CD4-positive, alpha-beta T cell (primary cell): ENCODE measurements around the gene CSNK1G1. TPM values are rescaled to one million over a fixed set of nuclear protein-coding genes. Genes with fewer than 3 reads are reported as not detected.

ENCODE experiments used
- ATAC-seq: fragments of 200-7000 bp; cut with Tn5 transposase; one replicate; pipeline ENCODE4 v1.10.0; 2022; ENCODE audit warnings: mild to moderate bottlenecking; ENCODE audit not compliant: poor library complexity
- CTCF ChIA-PET: fragments of 350-600 bp; sonication (Branson Sonifier 250); formaldehyde crosslinking; loops from one replicate; lab custom pipeline; 2021; ENCODE audit warnings: antibody characterized with exemption, inconsistent platforms; lab: Charles Lee
- POLR2A ChIA-PET: fragments of 350-600 bp; sonication (Branson Sonifier 250); formaldehyde crosslinking; loops from one replicate; lab custom pipeline; 2021; ENCODE audit warnings: antibody characterized with exemption, inconsistent platforms; lab: Charles Lee
- DNase-seq, 14 experiments: peaks; one replicate each; pipeline ENCODE4 v3.0.0-alpha.2; 2013 to 2020; ENCODE audit warnings: mixed read lengths in 2 of 14
- H3K27ac ChIP-seq, 2 donors: one replicate each; pipeline versions ENCODE4 v1.5.1 to v1.7.0; 2013; ENCODE audit warnings: low read length in 2 of 2, low read depth in 1 of 2, mild to moderate bottlenecking in 1 of 2
- H3K27me3 ChIP-seq, 2 experiments: 1 replicate in 1 of 2; 2 replicates in 1 of 2; pipeline versions ENCODE4 v1.6.1 to v1.7.0; 2013; ENCODE audit warnings: low read length in 2 of 2, control low read depth in 1 of 2, mild to moderate bottlenecking in 1 of 2, moderate library complexity in 1 of 2; ENCODE audit not compliant: insufficient read depth in 2 of 2, control insufficient read depth in 1 of 2
- H3K36me3 ChIP-seq: one replicate; pipeline ENCODE4 v1.6.1; 2013; ENCODE audit warnings: low read length, control low read depth; ENCODE audit not compliant: insufficient read depth
- H3K4me1 ChIP-seq: one replicate; pipeline ENCODE4 v1.6.1; 2013; ENCODE audit warnings: low read length, control low read depth; ENCODE audit not compliant: insufficient read depth
- H3K4me3 ChIP-seq: one replicate; pipeline ENCODE4 v1.5.1; 2013; ENCODE audit warnings: mild to moderate bottlenecking, low read length, moderate library complexity
- H3K9me3 ChIP-seq, 2 experiments: 1 replicate in 1 of 2; 2 replicates in 1 of 2; pipeline versions ENCODE4 v1.6.1 to v1.7.0; 2013; ENCODE audit warnings: low read length in 2 of 2, mild to moderate bottlenecking in 2 of 2, control low read depth in 1 of 2, moderate library complexity in 1 of 2; ENCODE audit not compliant: control insufficient read depth in 1 of 2, insufficient read depth in 1 of 2
- H3K27ac Mint-ChIP-seq: one replicate; pipeline ENCODE4 v1.8.0; 2020; ENCODE audit warnings: mixed read lengths
- H3K27me3 Mint-ChIP-seq: one replicate; pipeline ENCODE4 v1.8.0; 2021; ENCODE audit warnings: mixed read lengths
- H3K36me3 Mint-ChIP-seq: one replicate; pipeline ENCODE4 v1.8.0; 2021; ENCODE audit warnings: low read depth, mixed read lengths
- H3K4me1 Mint-ChIP-seq: one replicate; pipeline ENCODE4 v1.8.0; 2021; ENCODE audit warnings: low read depth, mixed read lengths
- H3K4me3 Mint-ChIP-seq: one replicate; pipeline ENCODE4 v1.8.0; 2020; ENCODE audit warnings: mild to moderate bottlenecking, mixed read lengths
- H3K9me3 Mint-ChIP-seq: one replicate; pipeline ENCODE4 v1.8.0; 2020; ENCODE audit warnings: mixed read lengths
- intact Hi-C, 2 experiments: fragments of 100-400 bp; cut with DNase I in 1 of 2; cut with micrococcal nuclease in 1 of 2; formaldehyde crosslinking; loops; one replicate each; pipeline versions ENCODE4 v1.15.1 to v1.9.0; 2023 to 2025; cut with DNase I, micrococcal nuclease
- total RNA-seq, 174 experiments: library from RNA in 2 of 174; stranded (reverse) in 2 of 174; gene quantifications; one replicate each; pipeline ENCODE4 v1.2.3 and lab custom pipeline; 2021 to 2026
- TF ChIP-seq, protein P1 (sequence below): fragments of 200-600 bp; IDR thresholded peaks from one replicate; pipeline ENCODE4 v1.8.0; 2022; ENCODE audit warnings: antibody characterized with exemption, mild to moderate bottlenecking

The CSNK1G1 gene
- total RNA-seq, 2 experiments from 2014 or later, result 12.2 to 13.7 TPM

DNA sequence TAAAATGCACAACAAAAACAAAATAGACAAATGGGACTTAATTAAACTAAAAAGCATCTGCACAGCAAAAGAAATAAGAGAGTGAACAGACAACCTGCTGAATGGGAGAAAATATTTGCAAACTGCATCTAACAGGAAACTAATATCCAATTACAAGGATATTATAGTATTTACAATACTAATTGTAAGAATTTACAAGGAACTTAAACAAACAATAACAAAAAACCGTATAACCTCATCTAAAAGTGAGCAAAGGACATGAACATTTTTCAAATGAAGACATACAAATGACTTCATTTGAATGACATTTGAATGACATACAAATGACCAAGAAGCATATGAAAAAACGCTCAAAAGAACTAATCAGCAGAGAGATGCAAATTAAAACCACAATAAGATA is 66.4 kb downstream of the CSNK1G1 start:
- no peaks in the 10 kb centered on the region for H3K4me1 ChIP-seq
- no peaks in the 10 kb centered on the region for H3K27me3 Mint-ChIP-seq
- H3K27ac Mint-ChIP-seq, result no peak overlapping the region
- H3K4me3 ChIP-seq, result no peak overlapping the region
- no peaks in the 10 kb centered on the region for H3K9me3 Mint-ChIP-seq
- no peak for ATAC-seq
- H3K4me1 Mint-ChIP-seq, result peaks cover 19% of the 10 kb centered on the region
- peaks cover 6% of the 10 kb centered on the region for H3K36me3 Mint-ChIP-seq
- H3K4me3 Mint-ChIP-seq, result no peak overlapping the region
- no peaks in the 10 kb centered on the region for H3K36me3 ChIP-seq
- intact Hi-C loops, result no loop called here
- DNase-seq, result no peak
- ChIA-PET CTCF (no interaction called here), POLR2A (no interaction called here)
- H3K9me3 ChIP-seq, result no peaks in the 10 kb centered on the region
- H3K27ac ChIP-seq, result no peak overlapping the region
- H3K27me3 ChIP-seq, result no peaks in the 10 kb centered on the region
- TF ChIP-seq, protein P1, sequence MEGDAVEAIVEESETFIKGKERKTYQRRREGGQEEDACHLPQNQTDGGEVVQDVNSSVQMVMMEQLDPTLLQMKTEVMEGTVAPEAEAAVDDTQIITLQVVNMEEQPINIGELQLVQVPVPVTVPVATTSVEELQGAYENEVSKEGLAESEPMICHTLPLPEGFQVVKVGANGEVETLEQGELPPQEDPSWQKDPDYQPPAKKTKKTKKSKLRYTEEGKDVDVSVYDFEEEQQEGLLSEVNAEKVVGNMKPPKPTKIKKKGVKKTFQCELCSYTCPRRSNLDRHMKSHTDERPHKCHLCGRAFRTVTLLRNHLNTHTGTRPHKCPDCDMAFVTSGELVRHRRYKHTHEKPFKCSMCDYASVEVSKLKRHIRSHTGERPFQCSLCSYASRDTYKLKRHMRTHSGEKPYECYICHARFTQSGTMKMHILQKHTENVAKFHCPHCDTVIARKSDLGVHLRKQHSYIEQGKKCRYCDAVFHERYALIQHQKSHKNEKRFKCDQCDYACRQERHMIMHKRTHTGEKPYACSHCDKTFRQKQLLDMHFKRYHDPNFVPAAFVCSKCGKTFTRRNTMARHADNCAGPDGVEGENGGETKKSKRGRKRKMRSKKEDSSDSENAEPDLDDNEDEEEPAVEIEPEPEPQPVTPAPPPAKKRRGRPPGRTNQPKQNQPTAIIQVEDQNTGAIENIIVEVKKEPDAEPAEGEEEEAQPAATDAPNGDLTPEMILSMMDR, result no peak

DNA sequence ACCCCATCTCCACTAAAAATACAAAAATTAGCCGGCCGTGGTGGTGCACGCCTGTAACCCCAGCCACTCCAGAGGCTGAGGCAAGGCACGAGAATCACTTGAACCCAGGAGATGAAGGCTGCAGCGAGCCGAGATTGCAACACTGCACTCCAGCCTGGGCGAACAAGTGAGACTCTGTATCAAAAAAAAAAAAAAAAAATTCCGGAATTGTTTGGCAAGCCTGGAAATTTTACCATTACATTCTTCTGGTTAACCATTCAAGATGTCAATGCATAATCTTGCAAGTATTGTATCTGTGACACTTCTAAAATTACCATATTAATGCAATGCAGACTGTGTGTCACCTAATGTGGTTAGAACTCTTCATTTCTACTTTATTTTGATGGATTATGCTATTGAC is 67.0 kb downstream of the CSNK1G1 start:
- no peak overlapping the region for H3K4me3 ChIP-seq
- no peaks in the 10 kb centered on the region for H3K4me1 ChIP-seq
- no peak for ATAC-seq
- Mint-ChIP-seq H3K9me3 (no peaks in the 10 kb centered on the region), H3K27ac (no peak overlapping the region), H3K36me3 (peaks cover 6% of the 10 kb centered on the region), H3K27me3 (no peaks in the 10 kb centered on the region), H3K4me3 (no peak overlapping the region), H3K4me1 (peaks cover 19% of the 10 kb centered on the region)
- intact Hi-C loops, result no loop called here
- no peak for DNase-seq
- ChIA-PET POLR2A (interaction anchor here (0.6 kb wide), 1 partner anchor 1383 kb away, joined by 4 read pairs; no protein-coding TSS in a partner anchor), CTCF (no interaction called here)
- H3K27ac ChIP-seq, result no peak overlapping the region
- TF ChIP-seq, protein P1, result no peak
- no peaks in the 10 kb centered on the region for H3K27me3 ChIP-seq
- no peaks in the 10 kb centered on the region for H3K36me3 ChIP-seq
- no peaks in the 10 kb centered on the region for H3K9me3 ChIP-seq

DNA sequence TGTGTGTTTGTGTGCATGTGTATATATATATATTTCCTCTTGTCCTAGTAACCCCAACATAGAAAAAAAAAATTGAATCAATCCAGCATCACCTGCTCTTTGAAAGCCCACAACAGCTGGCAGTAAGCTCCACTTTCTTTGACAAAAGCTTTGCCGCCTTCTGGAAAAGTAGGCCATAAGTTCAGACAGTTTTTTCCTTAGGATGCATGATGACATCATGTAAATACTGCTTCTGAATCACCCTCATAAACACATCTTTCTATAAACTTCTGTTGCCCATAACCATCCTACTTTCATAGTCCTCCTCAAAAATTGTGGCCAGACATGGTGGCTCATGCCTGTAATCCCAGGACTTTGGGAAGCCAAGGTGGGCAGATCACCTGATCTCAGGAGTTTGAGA is 67.4 kb downstream of the CSNK1G1 start:
- H3K4me3 Mint-ChIP-seq, result no peak overlapping the region
- Histone ChIP-seq H3K27me3 (no peaks in the 10 kb centered on the region), H3K36me3 (no peaks in the 10 kb centered on the region), H3K27ac (no peak overlapping the region), H3K4me3 (no peak overlapping the region), H3K4me1 (no peaks in the 10 kb centered on the region), H3K9me3 (no peaks in the 10 kb centered on the region)
- TF ChIP-seq, protein P1, result no peak
- H3K9me3 Mint-ChIP-seq, result no peaks in the 10 kb centered on the region
- H3K4me1 Mint-ChIP-seq, result peaks cover 19% of the 10 kb centered on the region
- POLR2A ChIA-PET, result interaction anchor here (0.6 kb wide), 1 partner anchor 1384 kb away, joined by 4 read pairs; no protein-coding TSS in a partner anchor
- H3K27ac Mint-ChIP-seq, result no peak overlapping the region
- CTCF ChIA-PET, result no interaction called here
- DNase-seq (no peak), ATAC-seq (no peak)
- peaks cover 6% of the 10 kb centered on the region for H3K36me3 Mint-ChIP-seq
- H3K27me3 Mint-ChIP-seq, result no peaks in the 10 kb centered on the region
- intact Hi-C loops, result no loop called here
